Endothelial cell (in vitro differentiated cells): ENCODE data around the gene PTGES3. TPM values are rescaled to one million over a fixed set of nuclear protein-coding genes. Genes with fewer than 3 reads are reported as not detected.
"Not testable (repeated sequence)": the region's sequence is repeated elsewhere in the genome, so short reads cannot be mapped to it uniquely, and the experiment has no call there.

Experiments
- DNase-seq: peaks from one replicate; pipeline ENCODE4 v3.0.0; 2021; ENCODE audit warnings: low spot score
- H3K27ac Mint-ChIP-seq: one replicate; pipeline ENCODE4 v1.8.0; 2021; ENCODE audit warnings: mixed read lengths, inconsistent platforms; ENCODE audit not compliant: unreplicated experiment
- H3K27me3 Mint-ChIP-seq: one replicate; pipeline ENCODE4 v1.8.0; 2021; ENCODE audit warnings: mild to moderate bottlenecking, moderate library complexity, mixed read lengths, inconsistent platforms; ENCODE audit not compliant: unreplicated experiment
- H3K36me3 Mint-ChIP-seq: one replicate; pipeline ENCODE4 v1.8.0; 2021; ENCODE audit warnings: mild to moderate bottlenecking, low read depth, mixed read lengths, inconsistent platforms; ENCODE audit not compliant: unreplicated experiment
- H3K4me1 Mint-ChIP-seq: one replicate; pipeline ENCODE4 v1.8.0; 2021; ENCODE audit warnings: mild to moderate bottlenecking, mixed read lengths, inconsistent platforms; ENCODE audit not compliant: unreplicated experiment
- H3K4me3 Mint-ChIP-seq: one replicate; pipeline ENCODE4 v1.8.0; 2021; ENCODE audit warnings: mild to moderate bottlenecking, mixed read lengths, inconsistent platforms; ENCODE audit not compliant: unreplicated experiment
- H3K9me3 Mint-ChIP-seq: one replicate; pipeline ENCODE4 v1.8.0; 2021; ENCODE audit warnings: mixed read lengths, inconsistent platforms; ENCODE audit not compliant: unreplicated experiment
- CTCF ChIP-seq: fragments of 200-600 bp; sonication (generic); IDR thresholded peaks from one replicate; pipeline ENCODE4 v1.5.0; 2021; ENCODE audit warnings: antibody characterized with exemption; ENCODE audit not compliant: unreplicated experiment
- total RNA-seq: library from RNA; stranded (reverse); fragmentation: NEBNext Ultra II Directional; extraction: Animal tissue kit (Norgen Biotek cat#: 25700); gene quantifications from one replicate; pipeline ENCODE4 v1.2.1, GENCODE V29; 2021; ENCODE audit not compliant: unreplicated experiment

The PTGES3 gene
- total RNA-seq, 1 donor from 2014 or later, result 165 TPM

GRCh38 chr12:56709759-56710376 is 21.8 kb upstream of the PTGES3 start:
- Mint-ChIP-seq H3K27ac (no peak overlapping the region), H3K36me3 (peaks cover 26% of the 10 kb centered on the region), H3K4me1 (no peaks in the 10 kb centered on the region), H3K27me3 (no peaks in the 10 kb centered on the region), H3K9me3 (no peaks in the 10 kb centered on the region), H3K4me3 (no peak overlapping the region)
- no peak for TF ChIP-seq CTCF
- DNase-seq, result no peak

- not testable (repeated sequence) for H3K4me3 Mint-ChIP-seq, H3K9me3 Mint-ChIP-seq, H3K27me3 Mint-ChIP-seq, H3K36me3 Mint-ChIP-seq, DNase-seq, H3K4me1 Mint-ChIP-seq, H3K27ac Mint-ChIP-seq
These were observed 16.4 kb upstream of the PTGES3 start for GRCh38 chr12:56704522-56704921.

GRCh38 chr12:56699020-56699661 is 11.1 kb upstream of the PTGES3 start:
- DNase-seq, result no peak
- no peaks in the 10 kb centered on the region for H3K36me3 Mint-ChIP-seq
- H3K4me1 Mint-ChIP-seq, result peaks cover 13% of the 10 kb centered on the region
- no peak for TF ChIP-seq CTCF
- H3K9me3 Mint-ChIP-seq, result no peaks in the 10 kb centered on the region
- H3K27me3 Mint-ChIP-seq, result peaks cover 8% of the 10 kb centered on the region
- no peak overlapping the region for H3K4me3 Mint-ChIP-seq
- no peak overlapping the region for H3K27ac Mint-ChIP-seq

GRCh38 chr12:56695327-56696101 is 7.4 kb upstream of the PTGES3 start:
- Mint-ChIP-seq H3K27ac (no peak overlapping the region), H3K4me3 (no peak overlapping the region), H3K36me3 (no peaks in the 10 kb centered on the region), H3K9me3 (no peaks in the 10 kb centered on the region), H3K4me1 (peaks cover 10% of the 10 kb centered on the region), H3K27me3 (peaks cover 5% of the 10 kb centered on the region)
- no peak for DNase-seq
- TF ChIP-seq CTCF, result no peak

- Mint-ChIP-seq H3K4me1 (peaks cover 10% of the 10 kb centered on the region), H3K27ac (no peak overlapping the region), H3K36me3 (no peaks in the 10 kb centered on the region), H3K4me3 (no peak overlapping the region), H3K9me3 (no peaks in the 10 kb centered on the region), H3K27me3 (peaks cover 8% of the 10 kb centered on the region)
- no peak for TF ChIP-seq CTCF
- DNase-seq, result no peak
These were observed 6.1 kb upstream of the PTGES3 start for GRCh38 chr12:56694161-56694560.
